Esophagus mucosa (tissue), 1 donor: ENCODE results near the gene JPH3. TPM values are rescaled to one million over a fixed set of nuclear protein-coding genes. Genes with fewer than 3 reads are reported as not detected.

ENCODE experiments used
- ATAC-seq: fragments of 200-7000 bp; cut with Tn5 transposase; one replicate; pipeline ENCODE4 v1.9.1; 2020
- total RNA-seq: library from RNA; stranded (reverse); gene quantifications from one replicate; pipeline ENCODE4 v1.2.4, GENCODE V29; 2023
- donor health status: DM: yes; HTN: yes; CAD: no.

JPH3 gene
- total RNA-seq, 1 donor from 2014 or later, result 0.16 TPM

DNA sequence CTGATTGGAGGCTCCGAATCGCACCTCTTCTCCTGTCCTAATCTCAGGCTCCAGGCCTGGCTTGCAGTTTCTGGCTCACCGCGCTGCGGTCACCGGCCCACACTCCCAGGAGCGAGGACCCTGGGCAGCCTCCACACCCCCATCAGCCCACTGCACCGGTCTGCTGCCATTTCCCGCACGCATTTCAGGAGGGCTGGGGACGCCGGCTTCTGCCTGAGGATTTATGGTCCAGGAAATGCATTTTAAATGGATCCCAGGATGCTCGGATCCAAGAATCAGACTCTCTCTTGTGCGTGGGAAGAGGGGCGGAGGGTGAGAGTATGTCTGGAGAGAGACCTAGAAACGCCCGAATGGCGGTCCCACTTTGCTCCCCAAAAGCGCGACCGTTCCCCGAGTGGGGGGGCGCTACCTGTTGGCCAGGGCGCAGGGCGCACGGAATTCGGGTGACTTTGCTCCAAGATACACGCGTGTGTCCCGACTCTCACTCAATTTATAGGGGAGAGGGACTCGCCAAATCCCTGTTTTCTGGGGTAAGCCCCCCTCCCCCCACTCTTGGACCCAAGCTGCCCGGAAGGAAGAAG is 817 bp upstream of the JPH3 start:
- no peak for ATAC-seq

DNA sequence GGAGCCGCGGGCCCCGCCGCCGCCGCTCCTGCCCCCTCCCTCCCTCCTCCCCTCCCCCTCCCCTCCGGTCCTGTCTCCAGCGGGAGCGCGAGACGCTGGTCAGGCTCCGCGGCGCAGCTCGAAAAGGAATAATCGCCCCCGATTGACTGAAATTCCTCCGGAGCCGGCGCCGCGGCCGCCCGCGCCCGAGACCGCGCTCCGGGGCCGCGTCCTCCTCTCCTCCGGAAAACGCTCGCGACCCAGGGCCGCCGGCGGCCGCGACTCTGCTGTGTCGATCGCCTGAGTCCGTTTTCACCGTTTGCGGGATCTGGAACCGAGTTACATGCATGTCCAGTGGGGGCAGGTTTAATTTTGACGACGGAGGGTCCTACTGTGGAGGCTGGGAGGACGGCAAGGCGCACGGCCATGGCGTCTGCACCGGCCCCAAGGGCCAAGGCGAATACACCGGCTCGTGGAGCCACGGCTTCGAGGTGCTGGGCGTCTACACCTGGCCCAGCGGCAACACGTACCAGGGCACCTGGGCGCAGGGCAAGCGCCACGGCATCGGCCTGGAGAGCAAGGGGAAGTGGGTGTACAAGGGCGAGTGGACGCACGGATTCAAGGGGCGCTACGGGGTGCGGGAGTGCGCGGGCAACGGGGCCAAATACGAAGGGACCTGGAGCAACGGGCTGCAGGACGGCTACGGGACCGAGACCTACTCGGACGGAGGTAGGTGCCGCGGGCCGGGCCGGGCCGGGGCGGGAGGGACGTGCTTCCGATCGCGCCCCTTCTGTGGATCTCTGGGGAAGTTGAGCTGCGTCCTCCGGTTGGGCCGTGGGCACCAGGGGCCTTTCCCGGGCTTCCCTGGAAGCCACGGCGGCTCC is 744 bp downstream of the JPH3 start:
- ATAC-seq, result no peak

DNA sequence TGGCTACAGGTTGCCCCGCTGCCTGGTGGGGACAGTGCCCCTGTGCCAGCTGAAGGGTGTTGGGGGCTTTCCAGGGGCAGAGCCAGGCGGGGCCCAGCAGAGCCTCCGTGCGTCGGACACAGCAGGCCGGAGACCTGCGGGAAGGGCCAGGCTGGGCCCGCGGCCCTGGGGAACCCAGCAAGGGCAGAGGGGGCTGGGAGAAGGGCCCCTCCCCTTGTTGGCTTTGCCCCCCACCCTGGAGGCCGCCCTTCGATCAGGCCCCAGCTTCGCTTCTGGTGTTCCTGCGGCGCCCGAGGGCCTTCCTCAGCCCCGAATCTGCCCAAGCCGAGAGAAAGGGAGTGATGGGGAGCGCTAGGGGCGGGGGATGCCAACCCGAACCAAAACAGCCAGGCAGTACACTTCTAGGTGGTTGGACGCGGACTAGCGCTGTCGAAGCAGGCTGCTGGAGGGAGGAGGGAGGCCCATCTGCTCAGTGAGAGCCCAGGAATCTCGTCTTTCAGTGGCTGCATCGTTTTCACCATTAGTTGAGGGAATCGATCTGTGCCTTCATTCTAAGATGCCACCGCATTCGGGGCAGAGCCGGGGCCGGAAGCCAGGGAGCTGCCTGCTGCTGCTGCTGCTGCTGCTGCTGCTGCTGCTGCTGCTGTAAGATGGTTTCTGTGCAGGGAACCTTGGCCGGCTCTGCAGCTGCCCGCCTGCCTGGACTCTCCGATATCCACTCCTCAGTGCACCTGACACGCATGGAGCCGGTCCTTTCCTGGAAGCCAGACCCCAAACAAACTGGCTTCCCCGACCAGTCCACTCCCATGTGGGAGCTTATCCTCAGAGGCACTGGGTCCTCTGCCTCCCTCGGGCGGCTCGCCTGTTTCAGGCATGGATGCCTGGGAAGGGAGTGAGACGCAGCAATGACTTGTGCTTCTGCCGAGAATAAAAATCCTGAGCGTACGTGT is 1.7 kb downstream of the JPH3 start:
- no peak for ATAC-seq

DNA sequence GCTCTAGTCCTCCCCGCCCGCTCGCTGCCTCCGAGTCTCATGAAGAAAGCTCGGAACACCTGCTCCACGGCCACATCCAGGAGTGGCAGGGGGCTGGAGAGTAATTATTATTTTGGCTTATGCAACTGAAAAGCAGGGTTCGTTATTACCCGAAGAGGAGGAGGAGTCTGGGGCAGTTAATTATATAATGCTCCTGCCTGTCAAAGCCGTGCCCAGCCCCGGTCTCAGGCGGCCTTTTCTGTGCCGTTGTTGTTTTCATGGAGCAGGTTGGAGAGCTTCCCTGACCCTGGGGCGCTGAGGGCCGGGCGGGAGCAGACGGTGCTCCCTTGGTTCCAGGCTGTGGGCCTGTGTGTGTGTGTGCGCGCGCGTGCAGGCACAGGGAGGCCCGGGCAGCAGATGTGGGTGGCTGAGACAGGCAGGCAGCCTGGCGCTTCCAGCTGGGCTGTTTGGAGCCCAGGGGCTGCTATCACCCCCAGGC is 2.4 kb downstream of the JPH3 start:
- ATAC-seq, result no peak

DNA sequence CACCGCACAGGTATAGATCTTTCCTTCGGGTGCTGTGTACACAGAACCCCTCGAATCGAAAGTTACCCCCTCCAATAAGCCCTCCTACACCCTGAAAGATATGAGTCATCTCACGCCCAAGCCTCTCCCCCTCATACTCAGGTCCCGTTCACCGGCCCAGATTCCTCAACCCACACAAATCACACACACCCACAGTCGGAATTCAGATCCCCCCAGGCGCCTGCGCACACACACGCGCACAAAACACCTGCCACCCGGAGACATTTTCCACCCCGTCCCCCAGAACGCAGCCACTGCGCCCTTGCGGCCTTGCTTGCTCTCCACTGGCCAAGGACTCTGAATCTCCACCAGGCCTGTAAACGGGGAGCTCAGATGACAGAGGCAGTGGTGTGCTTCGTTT is 4.9 kb downstream of the JPH3 start:
- no peak for ATAC-seq

DNA sequence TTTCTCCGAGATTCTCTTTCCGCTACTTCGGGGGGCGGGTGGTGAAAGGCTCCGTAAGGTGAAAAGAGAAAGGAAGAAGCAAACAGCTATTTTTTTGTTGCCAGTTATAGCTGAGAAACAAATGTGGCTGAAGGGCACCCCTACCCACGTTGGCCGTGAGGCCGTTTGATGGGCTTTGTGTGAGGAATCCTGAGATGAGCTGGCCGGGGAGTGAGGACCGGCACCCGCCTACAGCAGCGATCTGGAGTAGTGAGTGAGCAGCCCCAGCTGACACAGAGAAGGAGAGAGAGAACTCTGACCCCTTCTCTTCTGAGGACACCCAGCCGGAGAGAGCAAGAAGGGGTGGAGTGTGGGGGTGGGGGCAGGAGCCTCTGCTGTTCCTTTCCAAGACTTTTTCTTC is 5.6 kb downstream of the JPH3 start:
- no peak for ATAC-seq

DNA sequence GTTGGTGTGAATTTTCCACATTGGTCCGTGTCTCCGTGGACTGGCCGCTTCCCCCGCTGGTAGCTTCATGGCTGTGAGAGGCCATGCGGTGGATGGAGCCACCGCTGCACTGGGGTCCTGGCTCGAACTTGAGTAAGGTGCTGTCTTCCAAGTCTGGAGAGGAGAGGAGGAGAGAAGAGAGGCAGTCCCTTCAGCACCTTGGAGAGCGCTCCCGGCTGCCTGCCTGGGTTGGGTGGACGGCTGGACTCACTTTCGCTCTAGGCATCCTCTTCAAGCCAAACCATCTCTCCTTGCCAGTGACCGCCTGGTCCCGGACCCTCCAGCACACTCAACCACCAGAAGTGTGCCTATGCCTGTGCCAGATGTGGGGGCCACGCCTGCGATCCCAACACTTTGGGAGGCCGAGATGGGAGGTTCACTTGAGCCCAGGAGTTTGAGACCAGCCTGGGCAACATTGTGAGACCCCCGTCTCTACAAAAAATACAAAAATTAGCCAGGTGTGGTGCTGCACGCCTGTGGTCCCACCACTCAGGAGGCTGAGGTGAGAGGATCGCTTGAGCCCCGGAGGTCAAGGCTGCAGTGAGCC is 6.2 kb downstream of the JPH3 start:
- peak; percentile 44 for ATAC-seq

DNA sequence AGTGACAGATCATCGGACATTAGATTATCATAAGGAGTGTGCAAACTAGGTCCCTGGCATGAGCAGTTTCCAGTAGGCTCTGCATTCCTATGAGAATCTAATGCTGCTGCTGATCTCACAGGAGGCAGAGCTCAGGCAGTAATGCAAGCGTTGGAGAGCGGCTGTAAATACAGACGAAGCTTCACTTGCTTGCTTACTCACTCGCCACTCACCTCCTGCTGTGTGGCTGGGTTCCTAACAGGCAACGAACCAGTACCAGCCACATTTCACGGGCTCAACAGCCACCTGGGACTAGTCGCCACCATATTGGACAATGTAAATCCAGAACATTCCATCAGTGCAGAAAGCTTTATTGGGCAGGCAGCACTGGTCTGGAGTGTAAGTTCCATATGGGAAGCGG is 7.7 kb downstream of the JPH3 start:
- no peak for ATAC-seq

DNA sequence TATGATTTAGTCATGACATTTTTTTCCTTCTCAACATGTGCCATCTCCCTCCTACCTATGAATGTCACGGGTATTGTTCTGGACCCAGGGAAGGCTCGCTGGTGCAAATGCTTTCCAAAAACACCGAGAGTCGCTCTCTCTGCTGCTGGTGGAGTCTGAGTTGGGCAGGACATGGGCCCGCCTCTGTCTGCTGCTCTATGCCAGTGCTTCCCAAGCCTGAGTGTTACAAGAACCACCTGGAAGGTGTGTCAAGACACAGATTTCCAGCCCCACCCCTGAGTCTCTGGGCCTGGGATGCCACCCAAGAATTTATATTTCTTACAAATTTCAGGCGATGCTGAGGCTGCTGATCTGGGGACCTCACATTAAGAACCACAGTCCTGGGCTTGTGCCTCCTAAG is 9.1 kb downstream of the JPH3 start:
- no peak for ATAC-seq

DNA sequence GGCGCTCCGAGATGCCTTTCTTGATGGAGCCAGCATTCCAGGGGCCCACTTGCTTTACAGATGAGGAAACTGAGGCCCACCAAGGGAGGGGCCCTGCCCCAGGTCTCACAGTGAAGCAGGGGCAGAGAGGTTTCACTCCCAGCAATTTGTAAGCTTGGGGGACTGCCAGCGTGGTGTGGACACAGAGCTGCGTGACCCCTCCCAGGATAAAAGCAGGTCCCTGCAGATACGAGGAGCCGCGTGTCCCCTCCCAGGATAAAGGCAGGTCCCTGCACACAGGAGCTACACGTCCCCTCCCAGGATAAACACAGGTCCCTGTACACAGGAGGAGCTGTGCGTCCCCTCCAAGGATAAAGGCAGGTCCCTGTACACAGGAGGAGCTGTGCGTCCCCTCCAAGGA is 11.7 kb downstream of the JPH3 start:
- ATAC-seq, result no peak

DNA sequence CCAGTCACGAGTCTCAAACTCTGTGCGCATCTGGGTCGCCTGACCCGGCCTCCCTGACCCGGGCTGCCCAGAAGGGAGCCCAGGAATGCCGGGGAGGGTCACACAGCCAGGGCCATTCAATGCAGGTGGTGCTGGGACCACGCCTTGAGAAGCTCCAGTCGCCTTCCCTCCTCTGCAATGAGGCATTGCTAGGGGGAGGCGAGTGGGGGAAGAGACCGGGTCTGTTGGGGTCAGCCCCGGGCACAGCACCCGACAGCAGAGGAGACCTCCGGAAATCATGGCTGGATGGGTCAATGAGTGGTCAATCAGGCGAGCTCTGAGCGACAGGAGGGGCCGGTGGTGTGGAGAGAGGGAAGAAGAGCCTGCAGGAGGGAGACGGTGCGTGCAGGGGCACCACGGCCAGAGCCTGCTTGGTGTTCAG is 13.3 kb downstream of the JPH3 start:
- no peak for ATAC-seq

DNA sequence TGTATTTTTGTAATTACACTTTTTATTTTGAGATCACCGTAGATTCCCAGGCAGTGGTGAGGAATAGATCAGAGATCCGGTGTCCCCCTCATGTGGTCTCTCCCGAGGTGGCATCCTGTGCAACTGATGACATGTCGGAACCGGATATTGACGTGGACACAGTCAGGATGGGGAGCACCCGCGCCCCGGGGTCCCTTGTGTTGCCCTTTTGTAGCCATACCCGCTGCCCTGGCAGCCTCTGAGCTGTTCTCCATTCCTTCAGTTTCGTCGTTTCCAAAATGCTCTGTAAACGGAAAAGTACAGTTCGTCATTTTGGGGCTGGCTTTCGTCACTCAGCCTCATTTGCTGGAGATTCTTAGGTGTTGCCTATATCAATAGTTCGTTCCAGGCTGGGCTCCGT is 14.2 kb downstream of the JPH3 start:
- ATAC-seq, result no peak

DNA sequence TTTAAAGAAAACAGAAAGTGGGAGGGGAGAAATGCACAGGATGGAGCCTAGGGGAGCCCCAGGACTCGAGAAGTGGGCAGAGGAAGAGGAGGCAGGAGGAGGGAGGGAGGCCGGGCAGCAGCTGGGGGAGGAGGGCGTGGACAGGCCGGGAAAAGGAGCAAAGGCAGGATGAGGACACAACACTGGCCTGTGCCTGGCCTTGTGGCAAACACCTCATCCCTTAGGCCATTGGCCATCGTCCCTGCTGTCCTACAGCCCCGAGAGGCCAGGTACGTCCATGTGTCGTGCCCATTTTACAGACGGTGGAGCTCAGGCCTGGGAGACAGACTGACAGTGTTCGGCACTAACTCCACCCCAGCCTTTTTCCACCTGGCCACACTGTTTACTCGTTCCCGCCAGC is 15.9 kb downstream of the JPH3 start:
- no peak for ATAC-seq

DNA sequence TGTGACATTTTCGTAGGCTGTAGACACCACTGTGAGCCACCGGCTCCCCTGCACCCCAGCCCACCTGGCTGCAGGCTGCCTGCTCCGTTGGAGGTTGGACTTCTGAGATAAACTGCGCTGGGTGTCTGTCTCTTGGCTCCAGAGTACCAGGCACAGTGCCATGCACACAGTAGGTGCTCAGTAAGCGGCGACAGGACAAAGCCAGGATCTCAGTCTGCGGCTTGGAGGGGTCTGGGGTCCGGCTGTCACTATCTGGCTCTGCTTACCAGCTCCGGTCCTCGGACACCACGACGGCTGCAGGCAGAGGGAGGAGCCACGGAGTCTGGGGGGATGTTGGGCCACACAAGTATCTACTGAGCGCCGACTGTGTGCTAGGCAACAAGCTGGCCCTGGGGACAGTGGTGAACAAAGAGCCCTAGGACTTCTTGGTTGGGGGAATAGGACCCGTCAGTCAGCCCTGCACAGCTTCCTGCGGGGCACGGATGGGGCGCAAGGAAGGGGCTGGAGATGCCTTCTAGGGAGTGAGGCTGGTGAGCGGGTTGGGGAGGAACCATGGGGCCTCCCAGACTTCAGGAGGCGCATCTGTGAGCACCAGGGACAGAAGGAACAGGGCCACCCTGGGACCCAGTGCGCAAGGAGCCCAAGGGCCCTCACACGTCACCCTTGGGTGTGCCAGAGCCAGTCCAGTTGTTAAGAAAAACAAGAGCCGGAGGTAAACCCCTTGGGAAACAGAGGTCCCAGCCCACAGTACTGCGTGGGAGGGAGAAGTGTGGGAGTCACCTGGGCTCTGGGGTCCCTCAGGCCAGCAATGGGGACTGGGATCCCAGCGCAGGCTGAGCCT is 17.3 kb downstream of the JPH3 start:
- ATAC-seq, result no peak

DNA sequence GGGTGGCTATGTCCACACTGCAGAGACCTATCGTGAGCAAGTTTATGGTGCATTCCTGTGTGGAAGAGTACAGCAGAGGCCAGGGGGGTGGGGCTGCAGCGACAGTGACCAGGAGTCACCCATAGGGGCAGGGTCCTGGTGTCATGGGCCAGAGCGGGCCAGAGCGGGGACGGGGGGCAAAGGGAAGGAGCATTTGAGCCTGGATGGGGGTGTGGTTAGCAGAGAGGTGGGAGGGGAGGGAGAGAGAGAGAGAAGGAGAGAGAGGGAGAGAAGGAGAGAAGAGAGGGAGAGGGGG is 17.8 kb downstream of the JPH3 start:
- no peak for ATAC-seq

DNA sequence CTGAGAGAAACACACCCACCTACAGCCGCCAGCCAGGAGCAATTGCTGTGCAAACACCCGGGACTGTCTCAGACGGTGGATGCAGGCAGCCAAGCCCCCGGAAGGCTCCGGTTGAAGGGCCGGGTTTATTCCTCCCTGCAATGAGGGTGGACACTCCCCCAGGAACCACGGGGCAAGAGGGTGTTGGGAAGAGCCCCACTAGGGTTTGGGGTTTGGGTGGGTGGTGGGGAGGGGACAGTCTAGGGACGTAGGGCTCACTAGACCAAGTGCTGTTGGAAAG is 19.2 kb downstream of the JPH3 start:
- ATAC-seq, result no peak

DNA sequence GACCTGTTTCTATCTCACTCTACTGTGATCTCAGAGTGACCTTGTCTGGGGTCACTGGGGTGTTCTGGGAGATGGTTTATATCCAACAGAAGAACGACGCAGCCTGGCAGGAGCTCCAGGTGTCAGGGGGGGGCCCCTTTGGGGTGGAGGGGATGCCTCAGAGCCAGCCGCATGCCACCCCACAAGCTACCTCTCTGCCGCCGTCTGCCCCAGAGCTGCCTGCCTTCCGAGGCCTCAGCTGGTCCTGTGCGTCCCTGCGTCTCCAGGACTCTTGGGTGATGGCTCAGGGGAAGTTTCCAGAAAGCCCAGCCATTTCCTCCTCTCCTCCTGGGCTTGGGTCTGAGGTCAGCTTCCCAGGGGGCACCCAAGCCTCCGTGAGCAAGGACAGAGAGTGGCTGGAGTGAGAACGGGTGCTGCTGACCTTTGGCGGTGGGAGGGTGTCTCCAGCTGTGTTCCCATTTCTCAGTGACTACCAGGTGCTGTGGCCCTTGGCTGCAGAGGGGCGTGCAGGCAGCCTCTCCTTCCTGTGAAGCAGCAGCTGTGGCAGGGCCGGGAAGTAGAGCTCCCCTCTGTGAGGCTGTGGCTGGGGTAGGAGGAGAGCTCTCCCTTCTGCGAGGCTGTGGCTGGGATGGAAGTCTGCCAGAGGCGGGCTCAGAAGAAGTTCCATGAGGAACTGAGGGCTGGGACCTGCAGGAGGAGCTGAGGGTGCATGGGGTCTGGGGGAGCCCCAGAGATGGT is 19.8 kb downstream of the JPH3 start:
- ATAC-seq, result no peak

DNA sequence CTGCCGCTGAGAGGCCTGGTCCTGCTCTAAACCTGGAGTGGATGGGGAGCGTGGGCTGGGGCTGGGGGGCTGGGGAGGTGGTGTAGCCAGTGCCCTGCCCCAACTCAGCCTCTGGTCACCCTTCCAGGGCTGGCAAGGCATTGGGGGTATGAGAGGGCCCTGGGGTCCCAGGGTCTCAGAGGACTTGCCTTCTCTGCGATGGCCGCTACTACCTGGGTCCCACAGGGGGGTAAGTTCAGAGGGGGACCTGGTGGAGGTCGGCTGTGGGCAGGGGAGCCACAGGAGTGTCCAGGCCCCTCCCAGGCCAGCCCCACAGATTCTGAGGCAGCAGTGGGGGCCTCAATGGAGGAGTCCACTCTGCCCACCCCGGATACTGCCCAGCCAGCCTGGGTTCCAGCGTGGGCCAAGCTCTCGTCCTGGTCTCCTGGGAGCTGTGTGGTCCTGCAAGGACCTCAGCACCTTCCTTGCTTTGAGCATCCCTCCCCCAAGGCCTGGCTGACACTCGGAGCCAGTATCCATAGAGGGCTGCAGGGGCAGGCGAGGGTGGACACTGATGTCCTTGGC is 20.5 kb downstream of the JPH3 start:
- no peak for ATAC-seq

DNA sequence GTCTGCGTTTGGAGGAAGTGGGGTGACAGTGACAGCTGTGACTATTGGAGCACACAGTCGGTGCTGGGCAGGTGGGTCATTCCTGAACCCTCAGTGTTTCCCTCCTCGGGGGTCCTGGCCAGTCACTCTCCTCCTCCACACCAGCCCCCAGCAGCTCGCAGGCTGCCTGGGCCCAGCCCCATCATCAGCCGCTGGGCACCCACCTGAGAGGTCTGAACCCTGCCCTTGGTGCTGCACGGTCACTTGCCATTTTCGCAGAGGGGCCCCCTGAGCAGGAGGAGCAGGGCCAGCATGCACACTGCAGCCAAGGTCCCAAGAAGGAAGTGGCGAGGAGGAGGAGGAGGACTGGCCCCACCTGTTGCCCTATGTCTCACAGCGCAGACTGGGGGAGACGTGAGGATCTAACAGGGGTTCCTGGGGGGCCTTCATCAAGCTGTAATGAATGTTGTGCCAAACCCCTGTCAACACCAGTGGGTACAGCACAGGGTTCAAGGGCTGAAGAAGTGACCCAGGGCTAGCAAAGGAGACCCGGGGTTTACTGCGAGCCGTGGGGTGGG is 23.0 kb downstream of the JPH3 start:
- no peak for ATAC-seq

DNA sequence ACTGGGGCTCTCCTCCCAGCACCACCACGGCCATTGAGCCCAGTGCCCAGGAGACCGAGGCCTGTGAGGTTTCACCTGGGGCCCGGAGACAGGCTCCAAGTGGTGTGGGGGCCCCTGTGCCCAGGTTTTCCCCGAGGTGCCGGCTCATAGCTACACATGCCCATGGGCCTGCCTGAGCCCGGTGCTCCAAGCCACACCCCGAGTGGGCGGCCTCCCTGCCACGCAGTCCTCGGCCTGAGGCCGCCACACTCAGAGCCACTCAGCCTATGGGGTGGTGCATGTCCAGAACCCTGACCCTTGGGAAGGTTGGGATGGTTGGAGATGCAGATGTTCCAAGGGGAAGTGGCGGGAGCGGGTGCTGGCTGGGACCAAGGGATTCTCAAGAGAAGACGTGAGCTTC is 24.1 kb downstream of the JPH3 start:
- no peak for ATAC-seq

DNA sequence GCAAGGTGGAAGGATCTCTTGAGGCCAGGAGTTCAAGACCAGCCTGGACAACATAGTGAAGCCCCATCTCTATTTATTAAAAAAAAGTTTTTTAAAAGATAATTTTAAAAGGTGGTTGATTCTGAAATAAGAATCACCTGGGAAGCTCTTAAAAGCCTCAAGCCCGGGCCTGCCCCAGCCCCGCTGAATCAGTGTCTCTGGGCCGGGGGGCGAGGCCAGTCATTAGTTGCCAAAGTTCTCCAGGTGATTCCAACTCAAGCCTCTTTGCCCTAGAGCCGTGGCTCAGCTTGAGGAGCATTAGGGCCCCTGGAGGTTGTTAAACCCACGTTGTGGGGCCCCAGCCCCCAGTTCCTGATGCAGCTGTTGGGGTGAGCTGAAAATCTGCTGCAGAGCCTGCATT is 24.6 kb downstream of the JPH3 start:
- no peak for ATAC-seq
